CD14-positive monocyte (primary cell): ENCODE data around the gene ERMARD. TPM values are rescaled to one million over a fixed set of nuclear protein-coding genes. Genes with fewer than 3 reads are reported as not detected.

Experiments used
- DNase-seq, 3 donors: peaks; one replicate each; pipeline ENCODE4 v3.0.0-alpha.2; 2011 to 2022
- H2AFZ ChIP-seq: 2 replicates; pipeline ENCODE4 v1.6.0; 2012; ENCODE audit warnings: mild to moderate bottlenecking, low read depth, low read length, inconsistent platforms; ENCODE audit not compliant: insufficient read depth, poor library complexity, severe bottlenecking
- H3K27ac ChIP-seq, 2 donors: 1 replicate in 1 of 2; 2 replicates in 1 of 2; pipeline ENCODE4 v1.5.1; 2012 to 2013; ENCODE audit warnings: low read length in 2 of 2, control low read depth in 1 of 2, inconsistent platforms in 1 of 2, low read depth in 1 of 2, mild to moderate bottlenecking in 1 of 2
- H3K27me3 ChIP-seq, 2 donors: one replicate each; pipeline versions ENCODE4 v1.6.0 to v1.6.1; 2011 to 2013; ENCODE audit warnings: low read length in 2 of 2; ENCODE audit not compliant: control insufficient read depth in 2 of 2, insufficient read depth in 2 of 2
- H3K36me3 ChIP-seq, 2 donors: replicated peaks in 1 of 2; 1 replicate in 1 of 2; 2 replicates in 1 of 2; pipeline versions ENCODE4 v1.5.1 to v1.6.1; 2012 to 2013; ENCODE audit warnings: low read length in 2 of 2, control low read depth in 1 of 2, inconsistent platforms in 1 of 2, mild to moderate bottlenecking in 1 of 2; ENCODE audit not compliant: insufficient read depth in 2 of 2, control insufficient read depth in 1 of 2
- H3K4me1 ChIP-seq, 2 donors: 1 replicate in 1 of 2; 2 replicates in 1 of 2; pipeline versions ENCODE4 v1.5.1 to v1.6.1; 2012 to 2013; ENCODE audit warnings: low read length in 2 of 2, control low read depth in 1 of 2, inconsistent platforms in 1 of 2, mild to moderate bottlenecking in 1 of 2, moderate library complexity in 1 of 2; ENCODE audit not compliant: insufficient read depth in 2 of 2, control insufficient read depth in 1 of 2
- H3K4me2 ChIP-seq: replicated peaks from 2 replicates; pipeline ENCODE3; 2012; ENCODE audit warnings: low read length, moderate library complexity, mild to moderate bottlenecking; ENCODE audit not compliant: poor library complexity, severe bottlenecking; ENCODE audit errors: extremely low read depth
- H3K4me3 ChIP-seq, 3 experiments: fragments of 200-600 bp in 1 of 3; sonication (generic) in 1 of 3; replicated peaks in 1 of 3; 1 replicate in 2 of 3; 2 replicates in 1 of 3; pipeline ENCODE4 v1.5.1; 2011 to 2013; ENCODE audit warnings: low read length in 3 of 3, mild to moderate bottlenecking in 3 of 3, control low read depth in 2 of 3, low read depth in 2 of 3, inconsistent platforms in 1 of 3, moderate library complexity in 1 of 3
- H3K79me2 ChIP-seq: 2 replicates; pipeline ENCODE4 v1.6.0; 2012; ENCODE audit warnings: mild to moderate bottlenecking, control low read depth, inconsistent platforms, low read length, moderate library complexity; ENCODE audit not compliant: insufficient read depth
- H3K9ac ChIP-seq: 2 replicates; pipeline ENCODE4 v1.6.0; 2017; ENCODE audit warnings: low read length, mild to moderate bottlenecking; ENCODE audit not compliant: insufficient read depth, poor library complexity, severe bottlenecking
- H3K9me3 ChIP-seq, 2 donors: replicated peaks in 1 of 2; 1 replicate in 1 of 2; 2 replicates in 1 of 2; pipeline versions ENCODE4 v1.5.1 to v1.6.1; 2012 to 2013; ENCODE audit warnings: low read length in 2 of 2, control low read depth in 1 of 2; ENCODE audit not compliant: control insufficient read depth in 1 of 2, insufficient read depth in 1 of 2
- H4K20me1 ChIP-seq: 2 replicates; pipeline ENCODE4 v1.6.0; 2012; ENCODE audit warnings: mild to moderate bottlenecking, low read length, control low read depth, moderate library complexity; ENCODE audit not compliant: insufficient read depth
- H3K27ac Mint-ChIP-seq, 7 donors: one replicate each; pipeline ENCODE4 v1.8.0; 2020; ENCODE audit warnings: mild to moderate bottlenecking in 7 of 7, mixed read lengths in 7 of 7, moderate library complexity in 6 of 7, inconsistent platforms in 2 of 7
- H3K27me3 Mint-ChIP-seq, 3 donors: one replicate each; pipeline ENCODE4 v1.8.0; 2021 to 2022; ENCODE audit warnings: low read depth in 3 of 3, mild to moderate bottlenecking in 3 of 3, mixed read lengths in 3 of 3, moderate library complexity in 3 of 3, inconsistent platforms in 1 of 3
- H3K36me3 Mint-ChIP-seq, 2 donors: one replicate each; pipeline ENCODE4 v1.8.0; 2020; ENCODE audit warnings: mixed read lengths in 2 of 2, inconsistent platforms in 1 of 2, mild to moderate bottlenecking in 1 of 2
- H3K4me1 Mint-ChIP-seq: one replicate; pipeline ENCODE4 v1.8.0; 2020; ENCODE audit warnings: mild to moderate bottlenecking, mixed read lengths
- H3K4me3 Mint-ChIP-seq, 2 donors: one replicate each; pipeline ENCODE4 v1.8.0; 2020; ENCODE audit warnings: mild to moderate bottlenecking in 2 of 2, mixed read lengths in 2 of 2, moderate library complexity in 1 of 2
- H3K9me3 Mint-ChIP-seq, 7 donors: one replicate each; pipeline ENCODE4 v1.8.0; 2020 to 2022; ENCODE audit warnings: mixed read lengths in 7 of 7, mild to moderate bottlenecking in 6 of 7, moderate library complexity in 6 of 7, inconsistent platforms in 2 of 7
- WGBS: methylation state at CpG from one replicate; pipeline ENCODE4 v1.1.5; 2013; ENCODE audit warnings: missing lambda C conversion rate; ENCODE audit not compliant: insufficient coverage; 5-methylcytosine and 5-hydroxymethylcytosine counted together
- intact Hi-C, 2 donors: fragments of 100-400 bp; cut with micrococcal nuclease; formaldehyde crosslinking; loops; one replicate each; pipeline versions ENCODE4 v1.15.0 to v1.15.1; 2023
- polyA plus RNA-seq, 3 donors: library from polyadenylated mRNA; depleted of rRNA in 1 of 3; unstranded in 2 of 3; stranded (reverse) in 1 of 3; fragments of 300-500 nt in 2 of 3; fragments of >200 nt in 1 of 3; fragmentation: Illumina TruSeq in 2 of 3; gene quantifications; 1 replicate in 2 of 3; 2 replicates in 1 of 3; pipeline ENCODE4 v1.2.3, GENCODE V29; 2012 to 2021
- TF ChIP-seq, protein P1 (sequence below): fragments of 200-600 bp; IDR thresholded peaks from one replicate; pipeline ENCODE4 v1.8.0; 2022; ENCODE audit warnings: antibody characterized with exemption, mild to moderate bottlenecking

The ERMARD gene
- polyA plus RNA-seq, 3 donors, result 10.6 to 33.0 (median 11.2) TPM

DNA sequence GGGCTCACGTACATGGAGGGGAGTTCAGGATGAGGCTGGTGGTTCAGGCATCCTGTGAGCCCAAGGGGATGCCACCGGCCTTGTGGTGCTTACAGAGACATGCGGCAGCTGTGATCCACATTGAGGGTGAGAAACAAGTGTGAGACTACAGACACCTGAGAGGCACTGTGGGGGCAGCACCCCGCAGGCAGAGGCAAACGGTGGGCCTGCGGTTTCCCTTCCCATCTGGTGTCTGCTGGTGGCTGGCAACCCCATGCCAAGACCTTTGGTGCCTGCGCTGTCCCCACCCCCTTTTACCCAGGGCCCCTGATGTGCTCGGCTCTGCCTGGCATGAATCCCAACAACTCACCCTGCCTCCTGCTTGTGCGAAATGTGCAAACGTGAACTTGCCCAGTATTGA is 42.0 kb downstream of the ERMARD start:
- Histone ChIP-seq H3K4me3 (no peak overlapping the region), H3K9ac (no peak overlapping the region), H3K79me2 (no peaks in the 10 kb centered on the region), H3K4me2 (no peak overlapping the region), H2AFZ (no peak overlapping the region), H3K27ac (no peak overlapping the region), H3K36me3 (no peaks in the 10 kb centered on the region), H4K20me1 (no peaks in the 10 kb centered on the region), H3K9me3 (no peaks in the 10 kb centered on the region), H3K4me1 (peaks cover 12 to 17% of the 10 kb centered on the region in 2 donors), H3K27me3 (peaks cover 0 to 24% of the 10 kb centered on the region in 2 donors)
- TF ChIP-seq, protein P1, sequence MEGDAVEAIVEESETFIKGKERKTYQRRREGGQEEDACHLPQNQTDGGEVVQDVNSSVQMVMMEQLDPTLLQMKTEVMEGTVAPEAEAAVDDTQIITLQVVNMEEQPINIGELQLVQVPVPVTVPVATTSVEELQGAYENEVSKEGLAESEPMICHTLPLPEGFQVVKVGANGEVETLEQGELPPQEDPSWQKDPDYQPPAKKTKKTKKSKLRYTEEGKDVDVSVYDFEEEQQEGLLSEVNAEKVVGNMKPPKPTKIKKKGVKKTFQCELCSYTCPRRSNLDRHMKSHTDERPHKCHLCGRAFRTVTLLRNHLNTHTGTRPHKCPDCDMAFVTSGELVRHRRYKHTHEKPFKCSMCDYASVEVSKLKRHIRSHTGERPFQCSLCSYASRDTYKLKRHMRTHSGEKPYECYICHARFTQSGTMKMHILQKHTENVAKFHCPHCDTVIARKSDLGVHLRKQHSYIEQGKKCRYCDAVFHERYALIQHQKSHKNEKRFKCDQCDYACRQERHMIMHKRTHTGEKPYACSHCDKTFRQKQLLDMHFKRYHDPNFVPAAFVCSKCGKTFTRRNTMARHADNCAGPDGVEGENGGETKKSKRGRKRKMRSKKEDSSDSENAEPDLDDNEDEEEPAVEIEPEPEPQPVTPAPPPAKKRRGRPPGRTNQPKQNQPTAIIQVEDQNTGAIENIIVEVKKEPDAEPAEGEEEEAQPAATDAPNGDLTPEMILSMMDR, result no peak
- peaks cover 25% of the 10 kb centered on the region for H3K4me1 Mint-ChIP-seq
- WGBS, result 87% methylated on average over 8 of the region's 10 CpGs
- no peaks in the 10 kb centered on the region for H3K36me3 Mint-ChIP-seq
- H3K9me3 Mint-ChIP-seq, result peaks cover 0 to 2% (median 0%) of the 10 kb centered on the region in 7 donors
- DNase-seq, result no peak
- intact Hi-C loops, result loop anchor here in 1 of 2 donors (5.0 kb wide), 1 partner anchor 739 kb away; no protein-coding TSS in a partner anchor
- H3K27ac Mint-ChIP-seq, result peak overlapping the region in 1 of 7 donors; percentile 20
- peaks cover 22 to 32% (median 32%) of the 10 kb centered on the region in 3 donors for H3K27me3 Mint-ChIP-seq
- H3K4me3 Mint-ChIP-seq, result no peak overlapping the region

DNA sequence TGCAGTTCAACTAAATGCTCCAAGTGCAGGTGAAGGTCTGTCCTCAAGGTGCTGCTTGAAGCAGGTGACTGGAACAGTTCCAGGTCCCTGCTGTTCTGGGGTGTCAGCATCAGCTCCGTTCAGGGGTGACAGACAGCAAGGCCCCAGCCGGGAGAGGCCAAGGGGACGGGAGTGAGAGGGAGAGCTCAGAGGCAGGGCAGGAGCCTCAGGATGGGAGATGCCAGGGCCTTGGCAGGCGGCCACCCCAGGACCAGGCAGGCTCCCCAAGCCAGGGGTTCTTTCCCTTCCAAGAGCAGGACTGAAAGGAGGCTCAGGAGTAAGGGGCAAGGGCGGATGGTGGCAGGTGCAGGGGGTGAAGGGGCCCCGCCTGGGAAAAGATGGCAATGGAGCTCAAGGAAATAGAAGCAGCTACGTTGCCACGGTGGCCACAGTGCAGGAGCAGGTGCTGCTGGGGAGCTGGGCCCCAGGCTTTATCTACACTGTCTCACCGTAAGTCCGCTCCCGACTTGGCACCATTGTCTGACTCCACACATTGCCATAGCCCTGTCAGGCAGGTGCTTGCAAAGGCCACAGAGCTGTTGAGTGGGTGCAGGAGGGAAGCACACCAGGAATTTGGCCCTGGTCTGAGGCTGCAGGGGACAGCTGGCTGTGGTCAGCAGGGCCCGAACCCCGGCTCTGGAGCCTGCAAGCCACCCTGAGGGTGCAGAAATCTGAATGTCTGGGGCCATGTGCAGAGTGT is 43.1 kb downstream of the ERMARD start:
- Histone ChIP-seq H3K27ac (no peak overlapping the region), H4K20me1 (no peaks in the 10 kb centered on the region), H3K4me2 (no peak overlapping the region), H3K9me3 (no peaks in the 10 kb centered on the region), H3K4me1 (peaks cover 12 to 17% of the 10 kb centered on the region in 2 donors), H3K79me2 (no peaks in the 10 kb centered on the region), H2AFZ (no peak overlapping the region), H3K27me3 (peaks cover 0 to 17% of the 10 kb centered on the region in 2 donors), H3K4me3 (no peak overlapping the region), H3K9ac (no peak overlapping the region), H3K36me3 (no peaks in the 10 kb centered on the region)
- TF ChIP-seq, protein P1, result no peak
- H3K9me3 Mint-ChIP-seq, result peaks cover 0 to 2% (median 0%) of the 10 kb centered on the region in 7 donors
- peaks cover 25% of the 10 kb centered on the region for H3K4me1 Mint-ChIP-seq
- DNase-seq, result no peak
- 84% methylated on average over 12 of the region's 13 CpGs for WGBS
- H3K4me3 Mint-ChIP-seq, result no peak overlapping the region
- H3K27ac Mint-ChIP-seq, result no peak overlapping the region
- intact Hi-C loops, result loop anchor here in 1 of 2 donors (5.0 kb wide), 1 partner anchor 738 kb away; no protein-coding TSS in a partner anchor
- H3K27me3 Mint-ChIP-seq, result peaks cover 22 to 25% (median 22%) of the 10 kb centered on the region in 3 donors
- no peaks in the 10 kb centered on the region for H3K36me3 Mint-ChIP-seq
